ENCODE measurements around the gene FOXJ3.
A peak's percentile ranks its signal among the peaks of the same experiment; 100 is the strongest.

The FOXJ3 gene

GRCh38 chr1:42335050-42335808 is at the start of gene FOXJ3:
Gene FOXJ3, minus strand, starts transcription at chr1:42335235. Its CDS starts 24,142 bp downstream, at chr1:42311093.
- DNase-seq, result peak; percentile 76 to 77

GRCh38 chr1:42381280-42381673 is 46.2 kb upstream of the FOXJ3 start:
- no peak for DNase-seq

- no peak for DNase-seq
Measured at GRCh38 chr1:42380586-42381279, 45.7 kb upstream of the FOXJ3 start, which contains the start of gene RIMKLA. Gene RIMKLA, plus strand, starts transcription at chr1:42380792. Its CDS starts 143 bp downstream, at chr1:42380935.

- DNase-seq, result no peak
Measured at GRCh38 chr1:42379794-42380585, 45.0 kb upstream of the FOXJ3 start.

- DNase-seq, result no peak
Measured at GRCh38 chr1:42372796-42373195, 37.8 kb upstream of the FOXJ3 start.

- no peak for DNase-seq
Measured at GRCh38 chr1:42370876-42371549, 36.0 kb upstream of the FOXJ3 start.

- DNase-seq, result no peak
Measured at GRCh38 chr1:42369471-42369870, 34.4 kb upstream of the FOXJ3 start.

GRCh38 chr1:42368096-42368795 is 33.2 kb upstream of the FOXJ3 start:
- no peak for DNase-seq

- no peak for DNase-seq
Measured at GRCh38 chr1:42365118-42365517, 30.1 kb upstream of the FOXJ3 start.

- no peak for DNase-seq
Measured at GRCh38 chr1:42364542-42364941, 29.5 kb upstream of the FOXJ3 start.

GRCh38 chr1:42364089-42364488 is 29.1 kb upstream of the FOXJ3 start:
- no peak for DNase-seq

GRCh38 chr1:42359466-42359865 is 24.4 kb upstream of the FOXJ3 start:
- no peak for DNase-seq

GRCh38 chr1:42358791-42359190 is 23.8 kb upstream of the FOXJ3 start:
- no peak for DNase-seq

GRCh38 chr1:42350086-42350485 is 15.1 kb upstream of the FOXJ3 start:
- DNase-seq, result no peak

GRCh38 chr1:42348498-42348897 is 13.5 kb upstream of the FOXJ3 start:
- no peak for DNase-seq

- no peak for DNase-seq
Measured at GRCh38 chr1:42343049-42343448, 8.0 kb upstream of the FOXJ3 start.

- DNase-seq, result no peak
Measured at GRCh38 chr1:42340901-42341300, 5.9 kb upstream of the FOXJ3 start.

GRCh38 chr1:42340093-42340492 is 5.1 kb upstream of the FOXJ3 start:
- no peak for DNase-seq

GRCh38 chr1:42336978-42337377 is 1.9 kb upstream of the FOXJ3 start:
- no peak for DNase-seq

- DNase-seq, result no peak
Measured at GRCh38 chr1:42335809-42336518, 929 bp upstream of the FOXJ3 start.

GRCh38 chr1:42334240-42335049 is 590 bp downstream of the FOXJ3 start:
- DNase-seq, result no peak

Measured in AML-193 (cell line).